Transverse colon (tissue), 4 donors: ENCODE data around the gene KLF13. TPM values are rescaled to one million over a fixed set of nuclear protein-coding genes. Genes with fewer than 3 reads are reported as not detected.
A peak's percentile ranks its signal among the peaks of the same experiment; 100 is the strongest.

ENCODE experiments used
- DNase-seq: peaks from one replicate; pipeline ENCODE4 v3.0.0-alpha.2; 2019
- H3K27ac ChIP-seq, 4 donors: fragments of 200-600 bp; sonication (generic); 2 replicates each; pipeline ENCODE4 v1.5.1; 2016 to 2018; ENCODE audit warnings: inconsistent platforms in 4 of 4
- H3K27me3 ChIP-seq: fragments of 200-600 bp; sonication (generic); 2 replicates; pipeline ENCODE4 v1.5.1; 2017; ENCODE audit warnings: inconsistent platforms
- H3K36me3 ChIP-seq, 4 donors: fragments of 200-600 bp; sonication (generic); 2 replicates each; pipeline ENCODE4 v1.5.1; 2017 to 2019; ENCODE audit warnings: inconsistent platforms in 4 of 4
- H3K4me1 ChIP-seq, 4 donors: fragments of 200-600 bp; sonication (generic); 2 replicates each; pipeline ENCODE4 v1.5.1; 2017 to 2020; ENCODE audit warnings: inconsistent platforms in 4 of 4
- H3K4me3 ChIP-seq, 4 donors: fragments of 200-600 bp; sonication (generic); 1 replicate in 1 of 4; 2 replicates in 3 of 4; pipeline versions ENCODE4 v1.5.1 to v1.6.1; 2017 to 2019; ENCODE audit warnings: inconsistent platforms in 4 of 4
- H3K9me3 ChIP-seq, 2 donors: fragments of 200-600 bp; sonication (generic); 2 replicates each; pipeline ENCODE4 v1.5.1; 2017 to 2019; ENCODE audit warnings: inconsistent platforms in 2 of 2
- EP300 ChIP-seq: sonication (generic); formaldehyde crosslinking; IDR thresholded peaks from one replicate; pipeline ENCODE4 v1.6.1; 2017; ENCODE audit warnings: antibody characterized with exemption, low read depth
- POLR2A ChIP-seq: fragments of 450-650 bp; IDR thresholded peaks from one replicate; pipeline ENCODE4 v1.6.1; 2016; ENCODE audit warnings: antibody characterized with exemption, mild to moderate bottlenecking, moderate library complexity
- POLR2AphosphoS5 ChIP-seq, 3 donors: sonication (generic); formaldehyde crosslinking; IDR thresholded peaks; one replicate each; pipeline ENCODE4 v1.6.1; 2016; ENCODE audit warnings: antibody characterized with exemption in 3 of 3
- WGBS, 2 donors: methylation state at CpG; one replicate each; pipeline ENCODE4 v1.1.5; 2018; ENCODE audit warnings: low coverage in 1 of 2; 5-methylcytosine and 5-hydroxymethylcytosine counted together
- in situ Hi-C, 4 donors: fragments of 200-750 bp; cut with MboI; loops; one replicate each; pipeline versions ENCODE4 v1.15.0 to v1.15.1; 2017; ENCODE audit warnings: low sequenced_read_pairs in 3 of 4, low pct_ligation_motif_present in 1 of 4, low pct_unique_long_range_greater_than_20kb in 1 of 4
- intact Hi-C: fragments of 100-400 bp; cut with DNase I; formaldehyde crosslinking; loops from one replicate; pipeline ENCODE4 v1.15.1; 2023; ENCODE audit warnings: low total_unique reads
- total RNA-seq, 4 donors: library from RNA; depleted of rRNA; stranded (reverse); fragments of >200 nt; gene quantifications; one replicate each; pipeline ENCODE4 v1.1.0, GENCODE V29; 2016
- TF ChIP-seq, protein P1 (sequence below), 5 experiments: fragments of 200-600 bp in 3 of 5; fragments of 450-650 bp in 2 of 5; sonication (generic) in 3 of 5; IDR thresholded peaks; 1 replicate in 2 of 5; 2 replicates in 3 of 5; pipeline ENCODE4 v1.5.1; 2016 to 2017; ENCODE audit warnings: antibody characterized with exemption in 5 of 5, inconsistent platforms in 3 of 5, mild to moderate bottlenecking in 2 of 5, moderate library complexity in 1 of 5

KLF13 gene
- total RNA-seq, 4 donors from 2014 or later, result 39.0 to 81.2 (median 68.8) TPM

DNA sequence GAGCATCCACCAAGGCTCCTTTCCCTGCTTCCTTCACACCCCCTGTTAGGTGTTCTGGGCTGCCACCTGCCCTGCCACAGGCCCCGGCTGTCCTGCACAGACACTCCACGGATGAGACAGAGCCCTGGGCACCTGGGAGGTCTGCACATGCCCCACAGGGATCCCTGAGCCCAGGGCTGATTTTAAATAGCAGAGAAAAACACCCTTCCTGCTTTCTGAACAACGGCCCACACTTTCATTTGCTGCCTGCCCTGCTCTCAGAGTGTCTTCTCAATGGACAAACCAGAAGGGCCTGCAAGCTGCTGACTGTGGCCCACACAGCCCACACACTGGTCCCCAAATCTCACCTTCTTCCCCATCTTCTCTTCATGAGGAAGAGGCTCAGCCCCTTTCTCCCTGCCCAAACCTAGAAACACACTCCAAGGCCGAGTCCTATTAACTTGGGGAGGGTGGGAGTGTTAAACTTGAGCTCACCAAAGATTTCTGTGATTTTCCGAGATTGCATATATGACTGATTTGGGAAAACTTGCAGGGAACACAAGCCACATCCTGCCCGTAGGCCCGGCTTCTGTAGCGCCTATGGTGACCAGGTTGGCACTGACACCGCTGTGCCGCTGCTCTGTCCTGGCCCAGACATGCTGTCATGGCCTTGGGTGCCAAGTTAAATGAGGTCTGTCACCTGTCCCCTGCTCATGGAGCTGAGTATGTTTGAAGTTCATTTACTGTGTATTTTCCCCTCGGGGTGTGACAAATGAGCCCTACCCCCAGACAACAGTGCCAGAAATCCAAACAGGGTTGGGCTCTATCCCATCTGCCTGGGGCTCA, 47.2 kb upstream of the KLF13 start:
- TF ChIP-seq, protein P1, sequence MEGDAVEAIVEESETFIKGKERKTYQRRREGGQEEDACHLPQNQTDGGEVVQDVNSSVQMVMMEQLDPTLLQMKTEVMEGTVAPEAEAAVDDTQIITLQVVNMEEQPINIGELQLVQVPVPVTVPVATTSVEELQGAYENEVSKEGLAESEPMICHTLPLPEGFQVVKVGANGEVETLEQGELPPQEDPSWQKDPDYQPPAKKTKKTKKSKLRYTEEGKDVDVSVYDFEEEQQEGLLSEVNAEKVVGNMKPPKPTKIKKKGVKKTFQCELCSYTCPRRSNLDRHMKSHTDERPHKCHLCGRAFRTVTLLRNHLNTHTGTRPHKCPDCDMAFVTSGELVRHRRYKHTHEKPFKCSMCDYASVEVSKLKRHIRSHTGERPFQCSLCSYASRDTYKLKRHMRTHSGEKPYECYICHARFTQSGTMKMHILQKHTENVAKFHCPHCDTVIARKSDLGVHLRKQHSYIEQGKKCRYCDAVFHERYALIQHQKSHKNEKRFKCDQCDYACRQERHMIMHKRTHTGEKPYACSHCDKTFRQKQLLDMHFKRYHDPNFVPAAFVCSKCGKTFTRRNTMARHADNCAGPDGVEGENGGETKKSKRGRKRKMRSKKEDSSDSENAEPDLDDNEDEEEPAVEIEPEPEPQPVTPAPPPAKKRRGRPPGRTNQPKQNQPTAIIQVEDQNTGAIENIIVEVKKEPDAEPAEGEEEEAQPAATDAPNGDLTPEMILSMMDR (IDR thresholded peaks at IDR 0.05), result no peak
- TF ChIP-seq EP300 (no peak), POLR2AphosphoS5 (IDR thresholded peaks at IDR 0.05) (no peak), POLR2A (no peak)
- Histone ChIP-seq H3K36me3 (no peaks in the 10 kb centered on the region), H3K4me3 (no peak overlapping the region), H3K4me1 (peaks cover 0 to 4% (median 2%) of the 10 kb centered on the region in 4 donors), H3K27ac (no peak overlapping the region), H3K27me3 (no peaks in the 10 kb centered on the region), H3K9me3 (no peaks in the 10 kb centered on the region)
- in situ Hi-C loops, result no loop called here
- intact Hi-C loops, result no loop called here
- peak; percentile 11 for DNase-seq
- WGBS, 2 donors, result 71 to 100% methylated on average over 1 to 11 of the region's 11 CpGs

DNA sequence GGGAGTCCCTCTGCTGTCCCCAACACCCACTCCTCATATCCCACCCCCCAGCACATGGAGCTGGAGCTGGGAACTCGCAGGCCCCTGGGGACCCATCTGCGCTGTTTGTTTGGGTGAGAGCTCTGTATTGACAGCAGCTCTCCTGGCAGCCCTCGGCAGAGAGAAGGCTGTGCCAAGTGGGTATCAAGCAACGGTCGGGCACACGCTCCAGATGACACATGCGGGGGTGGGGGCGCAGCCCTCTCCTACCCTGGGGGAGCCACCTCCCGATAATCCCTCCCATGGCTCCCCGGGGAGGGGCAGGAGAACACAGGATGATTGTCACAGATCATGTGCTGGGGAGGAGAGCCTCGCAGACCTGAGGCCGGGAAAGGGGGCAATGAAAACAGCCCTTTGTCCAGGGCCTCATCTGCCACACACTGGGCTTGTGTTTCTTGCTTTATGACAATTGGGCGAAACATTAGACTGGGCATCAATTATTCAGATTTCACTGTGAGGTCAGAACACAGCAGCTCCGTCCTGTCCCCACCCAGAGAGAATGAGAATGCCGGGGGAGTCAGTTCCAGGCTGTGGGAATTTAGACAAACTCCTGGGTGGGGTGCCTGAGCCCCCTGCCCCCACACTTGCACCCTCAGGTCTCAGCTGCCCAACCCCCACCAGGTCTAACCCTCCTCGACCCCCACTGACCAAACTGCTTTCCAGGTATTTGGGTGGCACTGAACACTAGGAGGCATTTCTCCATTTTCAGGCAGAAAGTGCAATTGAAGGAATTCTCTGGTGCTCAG, 46.4 kb upstream of the KLF13 start:
- Histone ChIP-seq H3K4me3 (no peak overlapping the region), H3K4me1 (peaks cover 0 to 4% (median 2%) of the 10 kb centered on the region in 4 donors), H3K27me3 (no peaks in the 10 kb centered on the region), H3K9me3 (no peaks in the 10 kb centered on the region), H3K27ac (no peak overlapping the region), H3K36me3 (no peaks in the 10 kb centered on the region)
- TF ChIP-seq EP300 (no peak), POLR2A (no peak), POLR2AphosphoS5 (IDR thresholded peaks at IDR 0.05) (no peak)
- TF ChIP-seq, protein P1 (IDR thresholded peaks at IDR 0.05), result no peak
- in situ Hi-C loops (no loop called here), intact Hi-C loops (no loop called here)
- WGBS, 2 donors, result 60 to 61% methylated on average over 2 to 16 of the region's 16 CpGs
- DNase-seq, result peak; percentile 14

DNA sequence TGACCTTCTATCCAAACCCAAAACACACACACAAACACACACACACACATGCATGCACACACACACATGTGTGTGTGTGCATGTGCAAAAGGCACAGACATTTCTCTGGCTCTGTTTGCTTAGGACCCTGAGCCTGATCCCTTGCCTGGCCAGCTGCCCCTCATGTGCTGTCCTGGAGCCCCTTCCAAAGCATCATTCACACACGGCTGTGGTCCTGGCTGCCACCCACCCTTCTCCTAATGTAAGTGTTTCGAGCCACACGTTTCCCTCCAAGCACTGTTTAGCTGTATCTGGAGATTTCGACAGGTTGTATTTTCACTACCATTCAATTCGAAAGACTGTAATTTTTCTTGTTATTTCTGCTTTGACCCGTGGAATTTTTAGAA, 45.8 kb upstream of the KLF13 start:
- Histone ChIP-seq H3K4me3 (no peak overlapping the region), H3K27me3 (no peaks in the 10 kb centered on the region), H3K36me3 (no peaks in the 10 kb centered on the region), H3K27ac (no peak overlapping the region), H3K4me1 (peaks cover 0 to 4% (median 2%) of the 10 kb centered on the region in 4 donors), H3K9me3 (no peaks in the 10 kb centered on the region)
- TF ChIP-seq POLR2A, result no peak
- TF ChIP-seq EP300, result no peak
- TF ChIP-seq, protein P1 (IDR thresholded peaks at IDR 0.05), result no peak
- no peak for TF ChIP-seq POLR2AphosphoS5 (IDR thresholded peaks at IDR 0.05)
- in situ Hi-C loops (no loop called here), intact Hi-C loops (no loop called here)
- 68 to 92% methylated on average over 5 to 6 of the region's 6 CpGs for WGBS, 2 donors
- DNase-seq, result no peak

DNA sequence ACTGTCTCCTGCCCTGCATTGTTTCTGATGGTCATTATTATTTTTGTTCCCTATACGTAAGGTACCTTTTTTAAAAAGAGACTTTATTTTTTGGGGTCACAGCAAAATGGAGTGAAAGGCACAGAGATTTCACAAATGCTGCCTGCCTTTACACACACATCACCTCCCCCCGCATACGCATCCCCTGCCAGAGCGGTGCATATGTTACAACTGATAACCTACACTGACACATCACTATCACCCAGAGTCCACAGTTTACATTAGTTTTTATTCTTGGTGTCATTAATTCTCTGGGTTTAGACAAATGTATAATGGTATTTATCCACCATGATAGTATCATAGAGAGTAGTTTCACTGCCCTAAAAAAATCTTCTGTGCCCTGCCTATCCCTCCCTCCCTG, 43.6 kb upstream of the KLF13 start:
- no peaks in the 10 kb centered on the region for H3K27me3 ChIP-seq
- H3K27ac ChIP-seq, result no peak overlapping the region
- H3K4me1 ChIP-seq, result peaks cover 0 to 4% (median 2%) of the 10 kb centered on the region in 4 donors
- H3K9me3 ChIP-seq, result no peaks in the 10 kb centered on the region
- no peaks in the 10 kb centered on the region for H3K36me3 ChIP-seq
- in situ Hi-C loops, result no loop called here
- no peak for DNase-seq
- intact Hi-C loops, result no loop called here
- TF ChIP-seq, protein P1 (IDR thresholded peaks at IDR 0.05), result no peak
- TF ChIP-seq EP300 (no peak), POLR2A (no peak)
- no peak overlapping the region for H3K4me3 ChIP-seq
- 94 to 100% methylated on average over 4 of the region's 4 CpGs for WGBS, 2 donors
